SK-N-SH treated with all-trans-retinoic acid at 6 μM for 48 hours (cell line): Measurements from ENCODE around the gene CIAPIN1.

Experiments
- ATAC-seq: fragments of 200-7000 bp; cut with Tn5 transposase; 3 replicates; pipeline ENCODE4 v1.9.1; 2020; ENCODE audit warnings: mild to moderate bottlenecking, moderate library complexity
- BACH2 ChIP-seq: fragments of 250-450 bp; sonication (Bioruptor Pico); IDR thresholded peaks from 2 replicates; pipeline ENCODE4 v1.9.0; 2021; ENCODE audit warnings: mild to moderate bottlenecking, borderline replicate concordance
- CSDC2 ChIP-seq: fragments of 250-450 bp; sonication (Bioruptor Pico); IDR thresholded peaks from 2 replicates; pipeline ENCODE4 v1.5.0; 2020; ENCODE audit warnings: mild to moderate bottlenecking, moderate library complexity
- CSRNP3 ChIP-seq: fragments of 250-450 bp; sonication (Bioruptor Pico); IDR thresholded peaks from 2 replicates; pipeline ENCODE4 v1.5.1; 2021; ENCODE audit warnings: mild to moderate bottlenecking, moderate library complexity
- ESRRG ChIP-seq: fragments of 250-450 bp; sonication (Bioruptor Pico); IDR thresholded peaks from 2 replicates; pipeline ENCODE4 v1.6.1; 2021; ENCODE audit warnings: mild to moderate bottlenecking
- GLIS3 ChIP-seq: fragments of 250-450 bp; sonication (Bioruptor Pico); IDR thresholded peaks from 2 replicates; pipeline ENCODE4 v1.5.0; 2020; ENCODE audit warnings: mild to moderate bottlenecking, moderate library complexity
- ISL1 ChIP-seq: fragments of 250-450 bp; sonication (Bioruptor Pico); IDR thresholded peaks from 2 replicates; pipeline ENCODE4 v2.1.2; 2022; ENCODE audit warnings: mild to moderate bottlenecking, moderate library complexity
- OSR1 ChIP-seq: fragments of 250-450 bp; sonication (Bioruptor Pico); IDR thresholded peaks from 2 replicates; pipeline ENCODE4 v1.8.0; 2022; ENCODE audit warnings: moderate library complexity, mild to moderate bottlenecking, inconsistent platforms
- PPARA ChIP-seq: fragments of 250-450 bp; sonication (Bioruptor Pico); IDR thresholded peaks from 2 replicates; pipeline ENCODE4 v1.5.0; 2020; ENCODE audit warnings: mild to moderate bottlenecking, borderline replicate concordance
- RARB ChIP-seq: fragments of 250-450 bp; sonication (Bioruptor Pico); IDR thresholded peaks from 2 replicates; pipeline ENCODE4 v1.8.0; 2021; ENCODE audit warnings: mild to moderate bottlenecking, moderate library complexity
- SNAI2 ChIP-seq: fragments of 250-450 bp; sonication (Bioruptor Pico); IDR thresholded peaks from 2 replicates; pipeline ENCODE4 v1.5.0; 2020; ENCODE audit warnings: mild to moderate bottlenecking, moderate library complexity
- TCF4 ChIP-seq: fragments of 250-450 bp; sonication (Bioruptor Pico); IDR thresholded peaks from 2 replicates; pipeline ENCODE4 v1.8.0; 2021; ENCODE audit warnings: mild to moderate bottlenecking, moderate library complexity, borderline replicate concordance
- TOX ChIP-seq: fragments of 250-450 bp; sonication (Bioruptor Pico); IDR thresholded peaks from 2 replicates; pipeline ENCODE4 v1.8.0; 2021; ENCODE audit warnings: mild to moderate bottlenecking, moderate library complexity, borderline replicate concordance
- TSHZ2 ChIP-seq: fragments of 250-450 bp; sonication (Bioruptor Pico); IDR thresholded peaks from 2 replicates; pipeline ENCODE4 v1.5.0; 2020; ENCODE audit warnings: mild to moderate bottlenecking, moderate library complexity
- ZC3H10 ChIP-seq: fragments of 250-450 bp; sonication (Bioruptor Pico); IDR thresholded peaks from 2 replicates; pipeline ENCODE4 v1.5.1; 2021; ENCODE audit warnings: mild to moderate bottlenecking, moderate library complexity
- ZFP3 ChIP-seq: fragments of 250-450 bp; sonication (Bioruptor Pico); IDR thresholded peaks from 2 replicates; pipeline ENCODE4 v1.5.0; 2020; ENCODE audit warnings: mild to moderate bottlenecking, moderate library complexity
- ZFP30 ChIP-seq: fragments of 450-650 bp; formaldehyde crosslinking; IDR thresholded peaks from 2 replicates; pipeline ENCODE4 v1.5.0; 2022; ENCODE audit warnings: mild to moderate bottlenecking, moderate library complexity
- ZNF565 ChIP-seq: fragments of 450-650 bp; formaldehyde crosslinking; conservative IDR thresholded peaks from 2 replicates; pipeline ENCODE4 v1.5.0; 2020; ENCODE audit warnings: low read depth, mild to moderate bottlenecking, moderate library complexity
- ZNF70 ChIP-seq: fragments of 450-650 bp; formaldehyde crosslinking; IDR thresholded peaks from 2 replicates; pipeline ENCODE4 v1.5.0; 2020; ENCODE audit warnings: mild to moderate bottlenecking, moderate library complexity
- ZNF8 ChIP-seq: fragments of 450-650 bp; formaldehyde crosslinking; IDR thresholded peaks from 2 replicates; pipeline ENCODE4 v1.5.0; 2020; ENCODE audit warnings: mild to moderate bottlenecking, moderate library complexity
- TF ChIP-seq, protein P1 (sequence below): fragments of 250-450 bp; sonication (Bioruptor Pico); IDR thresholded peaks from 2 replicates; pipeline ENCODE4 v1.8.0; 2021; ENCODE audit warnings: low read depth, mild to moderate bottlenecking, moderate library complexity, borderline replicate concordance
- TF ChIP-seq, protein P2 (sequence below): fragments of 250-450 bp; sonication (Bioruptor Pico); IDR thresholded peaks from 2 replicates; pipeline ENCODE4 v1.5.1; 2020; ENCODE audit warnings: low read depth, mild to moderate bottlenecking, moderate library complexity
- TF ChIP-seq, protein P3 (sequence below): fragments of 250-450 bp; sonication (Bioruptor Pico); IDR thresholded peaks from 2 replicates; pipeline ENCODE4 v1.8.0; 2020; ENCODE audit warnings: mild to moderate bottlenecking, moderate library complexity, borderline replicate concordance

Gene CIAPIN1

GRCh38 chr16:57473176-57473840 is 26.1 kb upstream of the CIAPIN1 start (continued):
- no peak for TF ChIP-seq TOX (CRISPR knock-in tag)
- no peak for TF ChIP-seq ZFP30 (CRISPR knock-in tag)
- no peak for TF ChIP-seq TCF4 (CRISPR knock-in tag)
- TF ChIP-seq ZC3H10 (CRISPR knock-in tag): no peak
- TF ChIP-seq ISL1 (CRISPR knock-in tag): no peak
- TF ChIP-seq CSRNP3: no peak

DNA sequence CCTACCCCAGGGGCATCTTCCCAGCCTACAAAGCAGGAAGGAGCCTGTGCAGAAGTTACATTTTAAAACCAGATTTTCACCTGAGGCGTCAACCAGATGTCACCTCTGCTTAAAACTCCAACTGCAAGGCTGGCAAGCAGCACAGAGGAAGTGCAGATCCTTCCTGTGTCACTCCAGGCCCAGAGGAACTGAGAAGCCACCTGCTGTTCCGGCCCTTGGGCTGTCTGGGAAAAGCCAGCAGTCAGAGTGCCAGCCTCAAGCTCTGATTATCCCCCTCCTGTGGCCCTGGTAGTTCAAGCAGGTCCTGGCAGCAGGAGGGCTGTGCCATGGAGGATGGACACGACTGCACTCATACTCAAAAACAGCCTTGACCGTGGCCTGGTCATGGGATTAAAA is 25.5 kb upstream of the CIAPIN1 start:
- ATAC-seq: peak; percentile 5; the same call in 1 of the 3 replicates
- no peak for TF ChIP-seq RARB (CRISPR knock-in tag)
- no peak for TF ChIP-seq ZFP3 (CRISPR knock-in tag)
- TF ChIP-seq GLIS3 (CRISPR knock-in tag): no peak
- TF ChIP-seq ZNF8 (CRISPR knock-in tag): no peak
- no peak for TF ChIP-seq ISL1 (CRISPR knock-in tag)
- peak; percentile 17; the same call in 1 of the 2 replicates for TF ChIP-seq TCF4 (CRISPR knock-in tag)

GRCh38 chr16:57471852-57472664 is 24.9 kb upstream of the CIAPIN1 start:
- ATAC-seq: no peak; the same call in 2 of the 3 replicates
- TF ChIP-seq ZNF565 (CRISPR knock-in tag) (no peak), BACH2 (CRISPR knock-in tag) (no peak), CSDC2 (CRISPR knock-in tag) (no peak), CSRNP3 (no peak), ZNF8 (CRISPR knock-in tag) (no peak), ZFP3 (CRISPR knock-in tag) (no peak), TSHZ2 (CRISPR knock-in tag) (no peak), SNAI2 (no peak), ZC3H10 (CRISPR knock-in tag) (no peak), ZNF70 (CRISPR knock-in tag) (no peak)
- TF ChIP-seq, protein P1, sequence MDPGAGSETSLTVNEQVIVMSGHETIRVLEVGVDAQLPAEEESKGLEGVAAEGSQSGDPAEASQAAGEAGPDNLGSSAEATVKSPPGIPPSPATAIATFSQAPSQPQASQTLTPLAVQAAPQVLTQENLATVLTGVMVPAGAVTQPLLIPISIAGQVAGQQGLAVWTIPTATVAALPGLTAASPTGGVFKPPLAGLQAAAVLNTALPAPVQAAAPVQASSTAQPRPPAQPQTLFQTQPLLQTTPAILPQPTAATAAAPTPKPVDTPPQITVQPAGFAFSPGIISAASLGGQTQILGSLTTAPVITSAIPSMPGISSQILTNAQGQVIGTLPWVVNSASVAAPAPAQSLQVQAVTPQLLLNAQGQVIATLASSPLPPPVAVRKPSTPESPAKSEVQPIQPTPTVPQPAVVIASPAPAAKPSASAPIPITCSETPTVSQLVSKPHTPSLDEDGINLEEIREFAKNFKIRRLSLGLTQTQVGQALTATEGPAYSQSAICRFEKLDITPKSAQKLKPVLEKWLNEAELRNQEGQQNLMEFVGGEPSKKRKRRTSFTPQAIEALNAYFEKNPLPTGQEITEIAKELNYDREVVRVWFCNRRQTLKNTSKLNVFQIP (CRISPR knock-in tag): no peak

GRCh38 chr16:57471209-57471608 is 24.0 kb upstream of the CIAPIN1 start:
- no peak for ATAC-seq
- TF ChIP-seq, protein P2, sequence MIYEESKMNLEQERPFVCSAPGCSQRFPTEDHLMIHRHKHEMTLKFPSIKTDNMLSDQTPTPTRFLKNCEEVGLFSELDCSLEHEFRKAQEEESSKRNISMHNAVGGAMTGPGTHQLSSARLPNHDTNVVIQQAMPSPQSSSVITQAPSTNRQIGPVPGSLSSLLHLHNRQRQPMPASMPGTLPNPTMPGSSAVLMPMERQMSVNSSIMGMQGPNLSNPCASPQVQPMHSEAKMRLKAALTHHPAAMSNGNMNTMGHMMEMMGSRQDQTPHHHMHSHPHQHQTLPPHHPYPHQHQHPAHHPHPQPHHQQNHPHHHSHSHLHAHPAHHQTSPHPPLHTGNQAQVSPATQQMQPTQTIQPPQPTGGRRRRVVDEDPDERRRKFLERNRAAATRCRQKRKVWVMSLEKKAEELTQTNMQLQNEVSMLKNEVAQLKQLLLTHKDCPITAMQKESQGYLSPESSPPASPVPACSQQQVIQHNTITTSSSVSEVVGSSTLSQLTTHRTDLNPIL (CRISPR knock-in tag): no peak
- TF ChIP-seq OSR1 (CRISPR knock-in tag) (no peak), CSDC2 (CRISPR knock-in tag) (no peak), CSRNP3 (no peak), ZNF70 (CRISPR knock-in tag) (no peak), PPARA (CRISPR knock-in tag) (no peak), BACH2 (CRISPR knock-in tag) (no peak), SNAI2 (no peak), ESRRG (no peak), TOX (CRISPR knock-in tag) (no peak), ZNF565 (CRISPR knock-in tag) (no peak)
- TF ChIP-seq, protein P3, sequence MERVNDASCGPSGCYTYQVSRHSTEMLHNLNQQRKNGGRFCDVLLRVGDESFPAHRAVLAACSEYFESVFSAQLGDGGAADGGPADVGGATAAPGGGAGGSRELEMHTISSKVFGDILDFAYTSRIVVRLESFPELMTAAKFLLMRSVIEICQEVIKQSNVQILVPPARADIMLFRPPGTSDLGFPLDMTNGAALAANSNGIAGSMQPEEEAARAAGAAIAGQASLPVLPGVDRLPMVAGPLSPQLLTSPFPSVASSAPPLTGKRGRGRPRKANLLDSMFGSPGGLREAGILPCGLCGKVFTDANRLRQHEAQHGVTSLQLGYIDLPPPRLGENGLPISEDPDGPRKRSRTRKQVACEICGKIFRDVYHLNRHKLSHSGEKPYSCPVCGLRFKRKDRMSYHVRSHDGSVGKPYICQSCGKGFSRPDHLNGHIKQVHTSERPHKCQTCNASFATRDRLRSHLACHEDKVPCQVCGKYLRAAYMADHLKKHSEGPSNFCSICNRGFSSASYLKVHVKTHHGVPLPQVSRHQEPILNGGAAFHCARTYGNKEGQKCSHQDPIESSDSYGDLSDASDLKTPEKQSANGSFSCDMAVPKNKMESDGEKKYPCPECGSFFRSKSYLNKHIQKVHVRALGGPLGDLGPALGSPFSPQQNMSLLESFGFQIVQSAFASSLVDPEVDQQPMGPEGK (CRISPR knock-in tag): no peak
